Hepatocyte (in vitro differentiated cells): ENCODE results near the gene SCPEP1.

Experiments
- EZH2 ChIP-seq: fragments of 200-600 bp; sonication (generic); IDR thresholded peaks from 2 replicates; pipeline ENCODE4 v1.6.1; 2016; ENCODE audit warnings: antibody characterized with exemption, mild to moderate bottlenecking, borderline replicate concordance
- EZH2phosphoT487 ChIP-seq: fragments of 200-600 bp; sonication (generic); IDR thresholded peaks from one replicate; pipeline ENCODE4 v1.6.1; 2018; ENCODE audit warnings: antibody characterized with exemption, mild to moderate bottlenecking, low read depth, moderate library complexity; ENCODE audit not compliant: unreplicated experiment, severe bottlenecking
- TF ChIP-seq, protein P1 (sequence below): fragments of 200-600 bp; sonication (generic); IDR thresholded peaks from 2 replicates; pipeline ENCODE4 v1.5.1; 2016; ENCODE audit warnings: antibody characterized with exemption, mild to moderate bottlenecking; ENCODE audit not compliant: poor library complexity

DNA sequence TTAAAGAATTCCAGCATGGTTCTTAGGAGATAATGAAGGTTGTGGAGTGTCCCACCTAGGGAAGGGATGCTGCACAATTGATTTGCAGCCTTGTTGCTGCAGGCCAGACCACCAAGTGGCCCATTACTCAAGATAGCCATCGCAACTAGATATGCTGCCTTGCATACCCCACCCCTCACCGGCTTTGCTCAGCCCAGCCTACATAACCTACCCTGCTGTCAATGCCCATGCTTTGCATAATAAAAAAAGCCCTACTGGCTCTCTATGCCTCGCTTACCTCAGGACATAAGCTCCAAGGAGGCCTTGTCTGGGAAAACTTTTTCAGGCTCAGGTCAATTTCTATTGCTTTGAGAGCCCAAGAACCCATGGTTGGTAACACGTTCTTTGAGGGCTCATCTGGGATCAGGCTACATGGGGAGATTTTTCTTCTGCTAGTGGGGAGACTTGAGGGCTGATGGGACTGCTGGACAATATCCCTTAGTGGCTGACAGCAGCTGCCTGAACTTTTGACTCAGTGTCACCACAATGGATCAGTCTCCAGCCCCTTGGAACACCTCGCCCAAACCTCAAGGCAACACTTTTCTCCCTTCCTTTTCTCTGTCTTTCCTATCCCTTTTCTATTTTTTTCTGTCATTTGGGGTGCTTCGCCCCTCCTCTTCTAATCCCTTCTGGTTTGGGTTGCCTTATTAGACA is 38.3 kb downstream of the SCPEP1 start:
- no peak for TF ChIP-seq EZH2phosphoT487
- TF ChIP-seq, protein P1, sequence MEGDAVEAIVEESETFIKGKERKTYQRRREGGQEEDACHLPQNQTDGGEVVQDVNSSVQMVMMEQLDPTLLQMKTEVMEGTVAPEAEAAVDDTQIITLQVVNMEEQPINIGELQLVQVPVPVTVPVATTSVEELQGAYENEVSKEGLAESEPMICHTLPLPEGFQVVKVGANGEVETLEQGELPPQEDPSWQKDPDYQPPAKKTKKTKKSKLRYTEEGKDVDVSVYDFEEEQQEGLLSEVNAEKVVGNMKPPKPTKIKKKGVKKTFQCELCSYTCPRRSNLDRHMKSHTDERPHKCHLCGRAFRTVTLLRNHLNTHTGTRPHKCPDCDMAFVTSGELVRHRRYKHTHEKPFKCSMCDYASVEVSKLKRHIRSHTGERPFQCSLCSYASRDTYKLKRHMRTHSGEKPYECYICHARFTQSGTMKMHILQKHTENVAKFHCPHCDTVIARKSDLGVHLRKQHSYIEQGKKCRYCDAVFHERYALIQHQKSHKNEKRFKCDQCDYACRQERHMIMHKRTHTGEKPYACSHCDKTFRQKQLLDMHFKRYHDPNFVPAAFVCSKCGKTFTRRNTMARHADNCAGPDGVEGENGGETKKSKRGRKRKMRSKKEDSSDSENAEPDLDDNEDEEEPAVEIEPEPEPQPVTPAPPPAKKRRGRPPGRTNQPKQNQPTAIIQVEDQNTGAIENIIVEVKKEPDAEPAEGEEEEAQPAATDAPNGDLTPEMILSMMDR = no peak
- TF ChIP-seq EZH2 = no peak
